Activated CD8-positive, alpha-beta memory T cell treated with anti-CD3 and anti-CD28 coated beads, Interleukin-2, amount 10 ng/mL, durations not matched to agents 7 days and 5 days (primary cell): Measurements from ENCODE around the gene TPK1. TPM values are rescaled to one million over a fixed set of nuclear protein-coding genes. Genes with fewer than 3 reads are reported as not detected.

ENCODE experiments used
- ATAC-seq: fragments of 150-1000 bp; cut with Tn5 transposase; one replicate; pipeline ENCODE4 v1.10.0; 2021; ENCODE audit warnings: moderate library complexity
- CTCF ChIA-PET: fragments of 350-600 bp; sonication (Branson Sonifier 250); formaldehyde crosslinking; loops from one replicate; lab custom pipeline; 2021; ENCODE audit warnings: antibody characterized with exemption; lab: Charles Lee
- DNase-seq: peaks from one replicate; pipeline ENCODE4 v3.0.0-alpha.2; 2020
- H3K27ac Mint-ChIP-seq: one replicate; pipeline ENCODE4 v1.8.0; 2021; ENCODE audit warnings: mild to moderate bottlenecking, mixed read lengths
- H3K27me3 Mint-ChIP-seq: one replicate; pipeline ENCODE4 v1.8.0; 2021; ENCODE audit warnings: mixed read lengths
- H3K36me3 Mint-ChIP-seq: one replicate; pipeline ENCODE4 v1.8.0; 2021; ENCODE audit warnings: mild to moderate bottlenecking, mixed read lengths
- H3K4me1 Mint-ChIP-seq: one replicate; pipeline ENCODE4 v1.8.0; 2021; ENCODE audit warnings: mixed read lengths
- H3K4me3 Mint-ChIP-seq: one replicate; pipeline ENCODE4 v1.8.0; 2021; ENCODE audit warnings: mild to moderate bottlenecking, moderate library complexity, mixed read lengths
- H3K9me3 Mint-ChIP-seq: one replicate; pipeline ENCODE4 v1.8.0; 2022; ENCODE audit warnings: low read depth, mixed read lengths
- total RNA-seq, 2 experiments: library from RNA; stranded (reverse); gene quantifications; one replicate each; pipeline ENCODE4 v1.2.3, GENCODE V29; 2021

TPK1 gene
- total RNA-seq, 2 experiments from 2014 or later: 13.1 to 15.0 TPM

- peaks cover 2% of the 10 kb centered on the region for H3K9me3 Mint-ChIP-seq
- DNase-seq: no peak
- no peak overlapping the region for H3K4me3 Mint-ChIP-seq
- H3K4me1 Mint-ChIP-seq: peaks cover 8% of the 10 kb centered on the region
- H3K27ac Mint-ChIP-seq: no peak overlapping the region
- ATAC-seq: no peak
- peaks cover 6% of the 10 kb centered on the region for H3K36me3 Mint-ChIP-seq
- CTCF ChIA-PET: no interaction called here
- H3K27me3 Mint-ChIP-seq: no peaks in the 10 kb centered on the region
These were observed 301.0 kb downstream of the TPK1 start for GRCh38 chr7:144534655-144535395.

GRCh38 chr7:144534196-144534595, 301.7 kb downstream of the TPK1 start:
- Mint-ChIP-seq H3K27ac (no peak overlapping the region), H3K4me3 (no peak overlapping the region), H3K9me3 (peaks cover 2% of the 10 kb centered on the region), H3K4me1 (peaks cover 12% of the 10 kb centered on the region), H3K36me3 (peaks cover 6% of the 10 kb centered on the region), H3K27me3 (no peaks in the 10 kb centered on the region)
- CTCF ChIA-PET: interaction anchor here (0.6 kb wide), 1 partner anchor 1633 kb away, joined by 3 read pairs; no protein-coding TSS in a partner anchor
- DNase-seq: no peak
- no peak for ATAC-seq

- Mint-ChIP-seq H3K36me3 (peaks cover 6% of the 10 kb centered on the region), H3K4me3 (no peak overlapping the region), H3K9me3 (peaks cover 2% of the 10 kb centered on the region), H3K4me1 (peaks cover 18% of the 10 kb centered on the region), H3K27me3 (no peaks in the 10 kb centered on the region), H3K27ac (no peak overlapping the region)
- no peak for DNase-seq
- CTCF ChIA-PET: no interaction called here
- ATAC-seq: no peak
These were observed 304.7 kb downstream of the TPK1 start for GRCh38 chr7:144531181-144531580.

GRCh38 chr7:144529269-144529926, 306.5 kb downstream of the TPK1 start:
- Mint-ChIP-seq H3K27ac (no peak overlapping the region), H3K9me3 (peaks cover 2% of the 10 kb centered on the region), H3K27me3 (no peaks in the 10 kb centered on the region), H3K36me3 (peaks cover 2% of the 10 kb centered on the region), H3K4me1 (peaks cover 18% of the 10 kb centered on the region), H3K4me3 (no peak overlapping the region)
- no peak for ATAC-seq
- CTCF ChIA-PET: interaction anchor here (1.4 kb wide), 1 partner anchor 9 kb away, joined by 3 read pairs; no protein-coding TSS in a partner anchor
- DNase-seq: no peak

GRCh38 chr7:144528536-144529045, 307.3 kb downstream of the TPK1 start:
- CTCF ChIA-PET: interaction anchor here (1.4 kb wide), 1 partner anchor 9 kb away, joined by 3 read pairs; no protein-coding TSS in a partner anchor
- Mint-ChIP-seq H3K9me3 (peaks cover 2% of the 10 kb centered on the region), H3K27ac (no peak overlapping the region), H3K27me3 (no peaks in the 10 kb centered on the region), H3K36me3 (peaks cover 2% of the 10 kb centered on the region), H3K4me1 (peaks cover 18% of the 10 kb centered on the region), H3K4me3 (no peak overlapping the region)
- no peak for ATAC-seq
- DNase-seq: no peak

GRCh38 chr7:144527051-144527471, 308.8 kb downstream of the TPK1 start:
- DNase-seq (no peak), ATAC-seq (no peak)
- Mint-ChIP-seq H3K27ac (no peak overlapping the region), H3K36me3 (no peaks in the 10 kb centered on the region), H3K4me1 (peaks cover 18% of the 10 kb centered on the region), H3K27me3 (no peaks in the 10 kb centered on the region), H3K4me3 (no peak overlapping the region), H3K9me3 (no peaks in the 10 kb centered on the region)
- CTCF ChIA-PET: no interaction called here

- no peak overlapping the region for H3K27ac Mint-ChIP-seq
- no peaks in the 10 kb centered on the region for H3K36me3 Mint-ChIP-seq
- DNase-seq (no peak), ATAC-seq (no peak)
- no peak overlapping the region for H3K4me3 Mint-ChIP-seq
- CTCF ChIA-PET: no interaction called here
- peaks cover 18% of the 10 kb centered on the region for H3K4me1 Mint-ChIP-seq
- H3K9me3 Mint-ChIP-seq: no peaks in the 10 kb centered on the region
- no peaks in the 10 kb centered on the region for H3K27me3 Mint-ChIP-seq
These were observed 309.9 kb downstream of the TPK1 start for GRCh38 chr7:144525956-144526355.

GRCh38 chr7:144524271-144524670, 311.6 kb downstream of the TPK1 start:
- H3K36me3 Mint-ChIP-seq: no peaks in the 10 kb centered on the region
- H3K27ac Mint-ChIP-seq: no peak overlapping the region
- no peaks in the 10 kb centered on the region for H3K27me3 Mint-ChIP-seq
- DNase-seq (no peak), ATAC-seq (no peak)
- no peaks in the 10 kb centered on the region for H3K9me3 Mint-ChIP-seq
- CTCF ChIA-PET: no interaction called here
- H3K4me3 Mint-ChIP-seq: no peak overlapping the region
- peaks cover 6% of the 10 kb centered on the region for H3K4me1 Mint-ChIP-seq

- H3K27me3 Mint-ChIP-seq: no peaks in the 10 kb centered on the region
- H3K9me3 Mint-ChIP-seq: no peaks in the 10 kb centered on the region
- no peaks in the 10 kb centered on the region for H3K36me3 Mint-ChIP-seq
- no peak for DNase-seq
- no peak overlapping the region for H3K4me3 Mint-ChIP-seq
- peaks cover 1% of the 10 kb centered on the region for H3K4me1 Mint-ChIP-seq
- ATAC-seq: no peak
- CTCF ChIA-PET: no interaction called here
- H3K27ac Mint-ChIP-seq: no peak overlapping the region
These were observed 312.2 kb downstream of the TPK1 start for GRCh38 chr7:144523621-144524020.

GRCh38 chr7:144519925-144520324, 315.9 kb downstream of the TPK1 start:
- no peak overlapping the region for H3K27ac Mint-ChIP-seq
- H3K4me3 Mint-ChIP-seq: no peak overlapping the region
- peaks cover 2% of the 10 kb centered on the region for H3K4me1 Mint-ChIP-seq
- H3K36me3 Mint-ChIP-seq: no peaks in the 10 kb centered on the region
- DNase-seq (no peak), ATAC-seq (no peak)
- CTCF ChIA-PET: interaction anchor here (1.1 kb wide), 1 partner anchor 9 kb away, joined by 3 read pairs; no protein-coding TSS in a partner anchor
- no peaks in the 10 kb centered on the region for H3K9me3 Mint-ChIP-seq
- no peaks in the 10 kb centered on the region for H3K27me3 Mint-ChIP-seq

- no peak for DNase-seq
- peaks cover 2% of the 10 kb centered on the region for H3K4me1 Mint-ChIP-seq
- H3K4me3 Mint-ChIP-seq: no peak overlapping the region
- no peaks in the 10 kb centered on the region for H3K36me3 Mint-ChIP-seq
- H3K27ac Mint-ChIP-seq: no peak overlapping the region
- H3K27me3 Mint-ChIP-seq: no peaks in the 10 kb centered on the region
- H3K9me3 Mint-ChIP-seq: no peaks in the 10 kb centered on the region
- ATAC-seq: no peak
- CTCF ChIA-PET: no interaction called here
These were observed 317.5 kb downstream of the TPK1 start for GRCh38 chr7:144518360-144518759.

- H3K4me3 Mint-ChIP-seq: no peak overlapping the region
- DNase-seq (no peak), ATAC-seq (no peak)
- H3K4me1 Mint-ChIP-seq: peaks cover 2% of the 10 kb centered on the region
- no peak overlapping the region for H3K27ac Mint-ChIP-seq
- CTCF ChIA-PET: no interaction called here
- no peaks in the 10 kb centered on the region for H3K27me3 Mint-ChIP-seq
- H3K9me3 Mint-ChIP-seq: no peaks in the 10 kb centered on the region
- no peaks in the 10 kb centered on the region for H3K36me3 Mint-ChIP-seq
These were observed 318.1 kb downstream of the TPK1 start for GRCh38 chr7:144517749-144518148.

GRCh38 chr7:144516729-144517525, 318.9 kb downstream of the TPK1 start:
- DNase-seq: no peak
- Mint-ChIP-seq H3K4me1 (peaks cover 2% of the 10 kb centered on the region), H3K9me3 (no peaks in the 10 kb centered on the region), H3K27ac (no peak overlapping the region), H3K36me3 (no peaks in the 10 kb centered on the region), H3K4me3 (no peak overlapping the region), H3K27me3 (no peaks in the 10 kb centered on the region)
- no peak for ATAC-seq
- CTCF ChIA-PET: no interaction called here
